Measurements from ENCODE around the gene ATXN7L3.

- TF ChIP-seq CTCF (conservative IDR thresholded peaks at IDR 0.05 in 1 of 2, IDR thresholded peaks at IDR 0.05 in 1 of 2; ENCODE audit: extremely low read depth in 1 of 2, insufficient read depth in 1 of 2, low read depth in 1 of 2, low read length in 2 of 2) (peak; percentile 64 to 67), EZH2 (IDR thresholded peaks at IDR 0.05; ENCODE audit: borderline replicate concordance, low read length) (no peak)
Observed at GRCh38 chr17:44203731-44204440, 4.2 kb upstream of the ATXN7L3 start.
